ENCODE measurements around the gene PDGFD. TPM values are rescaled to one million over a fixed set of nuclear protein-coding genes. Genes with fewer than 3 reads are reported as not detected.

PDGFD gene
- total and polyA plus RNA-seq, 2 experiments from 2014 or later: 100 to 105 TPM

- H3K4me1 ChIP-seq (ENCODE audit: low read depth): peaks cover 16% of the 10 kb centered on the region
- no peak for TF ChIP-seq CTCF (IDR thresholded peaks at IDR 0.05; ENCODE audit: low read depth, low read length)
- H3K27ac ChIP-seq: no peak overlapping the region
- DNase-seq (ENCODE audit: low read depth in 1 of 2, low spot score in 1 of 2): peak in 1 of 2 donors; percentile 26
- H3K9me3 ChIP-seq (ENCODE audit: low read depth): no peaks in the 10 kb centered on the region
- H3K36me3 ChIP-seq: no peaks in the 10 kb centered on the region
- no peaks in the 10 kb centered on the region for H3K27me3 ChIP-seq
- H3K4me3 ChIP-seq: no peak overlapping the region
Observed at GRCh38 chr11:103920933-103921332, 243.0 kb downstream of the PDGFD start.

- no peak overlapping the region for H3K4me3 ChIP-seq
- no peak for DNase-seq (ENCODE audit: low read depth in 1 of 2, low spot score in 1 of 2)
- no peak overlapping the region for H3K27ac ChIP-seq
- peaks cover 16% of the 10 kb centered on the region for H3K4me1 ChIP-seq (ENCODE audit: low read depth)
- no peaks in the 10 kb centered on the region for H3K36me3 ChIP-seq
- no peaks in the 10 kb centered on the region for H3K9me3 ChIP-seq (ENCODE audit: low read depth)
- TF ChIP-seq CTCF (IDR thresholded peaks at IDR 0.05; ENCODE audit: low read depth, low read length): no peak
- no peaks in the 10 kb centered on the region for H3K27me3 ChIP-seq
Observed at GRCh38 chr11:103920449-103920848, 243.5 kb downstream of the PDGFD start.

GRCh38 chr11:103910721-103911120, 253.2 kb downstream of the PDGFD start:
- no peak for DNase-seq (ENCODE audit: low read depth in 1 of 2, low spot score in 1 of 2)
- H3K4me1 ChIP-seq (ENCODE audit: low read depth): no peaks in the 10 kb centered on the region
- peaks cover 6% of the 10 kb centered on the region for H3K36me3 ChIP-seq
- H3K27ac ChIP-seq: no peak overlapping the region
- TF ChIP-seq CTCF (IDR thresholded peaks at IDR 0.05; ENCODE audit: low read depth, low read length): no peak
- H3K4me3 ChIP-seq: no peak overlapping the region
- H3K9me3 ChIP-seq (ENCODE audit: low read depth): no peaks in the 10 kb centered on the region
- H3K27me3 ChIP-seq: no peaks in the 10 kb centered on the region

GRCh38 chr11:103907548-103908455, 256.1 kb downstream of the PDGFD start:
- Histone ChIP-seq H3K4me3 (no peak overlapping the region), H3K4me1 (ENCODE audit: low read depth) (no peaks in the 10 kb centered on the region), H3K36me3 (peaks cover 6% of the 10 kb centered on the region), H3K27me3 (no peaks in the 10 kb centered on the region), H3K27ac (no peak overlapping the region), H3K9me3 (ENCODE audit: low read depth) (no peaks in the 10 kb centered on the region)
- DNase-seq (ENCODE audit: low read depth in 1 of 2, low spot score in 1 of 2): peak in 1 of 2 donors; percentile 66
- TF ChIP-seq CTCF (IDR thresholded peaks at IDR 0.05; ENCODE audit: low read depth, low read length): no peak

GRCh38 chr11:103907136-103907535, 256.8 kb downstream of the PDGFD start:
- no peak overlapping the region for H3K4me3 ChIP-seq
- no peak overlapping the region for H3K27ac ChIP-seq
- no peaks in the 10 kb centered on the region for H3K27me3 ChIP-seq
- H3K9me3 ChIP-seq (ENCODE audit: low read depth): no peaks in the 10 kb centered on the region
- TF ChIP-seq CTCF (IDR thresholded peaks at IDR 0.05; ENCODE audit: low read depth, low read length): no peak
- no peaks in the 10 kb centered on the region for H3K4me1 ChIP-seq (ENCODE audit: low read depth)
- H3K36me3 ChIP-seq: peaks cover 6% of the 10 kb centered on the region
- DNase-seq (ENCODE audit: low read depth in 1 of 2, low spot score in 1 of 2): no peak

Data from cardiac muscle cell (in vitro differentiated cells and primary cell).